Neural cell (in vitro differentiated cells): ENCODE data around the gene SLC2A1. TPM values are rescaled to one million over a fixed set of nuclear protein-coding genes. Genes with fewer than 3 reads are reported as not detected.

Experiments
- H2AFZ ChIP-seq: fragments of 200-600, 300-800 bp; sonication (generic), shearing (Covaris generic); 2 replicates; pipeline ENCODE4 v1.6.0; 2014; ENCODE audit warnings: low read depth, mild to moderate bottlenecking, antibody characterized with exemption, low read length, moderate library complexity
- H3F3A ChIP-seq: fragments of 200-600 bp; shearing (Covaris generic); 2 replicates; pipeline ENCODE4 v1.6.1; 2016; ENCODE audit warnings: mild to moderate bottlenecking, moderate library complexity, mixed read lengths, antibody characterized with exemption, low read length; ENCODE audit not compliant: insufficient read depth, poor library complexity, severe bottlenecking
- H3K27ac ChIP-seq: fragments of 200-600, 300-800 bp; sonication (generic), shearing (Covaris generic); 2 replicates; pipeline ENCODE4 v1.5.1; 2014; ENCODE audit warnings: mild to moderate bottlenecking, low read length, moderate library complexity
- H3K27me3 ChIP-seq: fragments of 300-800, 200-600 bp; sonication (generic), shearing (Covaris generic); 2 replicates; pipeline ENCODE4 v1.6.0; 2014; ENCODE audit warnings: mild to moderate bottlenecking, low read depth, low read length, moderate library complexity; ENCODE audit not compliant: insufficient read depth
- H3K36me3 ChIP-seq: fragments of 300-800, 200-600 bp; sonication (generic), shearing (Covaris generic); 2 replicates; pipeline ENCODE4 v1.5.1; 2014; ENCODE audit warnings: mild to moderate bottlenecking, antibody characterized with exemption, low read length, moderate library complexity; ENCODE audit not compliant: insufficient read depth
- H3K4me2 ChIP-seq: fragments of 300-800, 200-600 bp; sonication (generic), shearing (Covaris generic); 2 replicates; pipeline ENCODE4 v1.6.0; 2014; ENCODE audit warnings: mild to moderate bottlenecking, low read length
- H3K4me3 ChIP-seq: fragments of 300-800, 200-600 bp; sonication (generic), shearing (Covaris generic); 2 replicates; pipeline ENCODE4 v1.5.1; 2014; ENCODE audit warnings: mild to moderate bottlenecking, low read length, moderate library complexity
- H3K79me2 ChIP-seq: fragments of 200-600 bp; shearing (Covaris generic); replicated peaks from 2 replicates; pipeline ENCODE4 v1.6.0; 2014; ENCODE audit warnings: mild to moderate bottlenecking, low read length, moderate library complexity; ENCODE audit not compliant: insufficient read depth
- H3K9ac ChIP-seq: fragments of 300-800, 200-600 bp; sonication (generic), shearing (Covaris generic); 2 replicates; pipeline ENCODE4 v1.6.1; 2016; ENCODE audit warnings: mild to moderate bottlenecking, low read length, mixed read lengths
- H3K9me2 ChIP-seq: fragments of 200-600 bp; shearing (Covaris generic); 2 replicates; pipeline ENCODE4 v1.6.1; 2016; ENCODE audit warnings: mild to moderate bottlenecking, low read length, mixed read lengths; ENCODE audit not compliant: insufficient read depth
- H3K9me3 ChIP-seq: fragments of 200-600, 300-800 bp; sonication (generic), shearing (Covaris generic); 2 replicates; pipeline ENCODE4 v1.6.1; 2016; ENCODE audit warnings: mild to moderate bottlenecking, mixed run types, low read length, moderate library complexity, mixed read lengths
- H4K20me1 ChIP-seq: fragments of 200-600 bp; shearing (Covaris generic); 2 replicates; pipeline ENCODE4 v1.6.1; 2016; ENCODE audit warnings: mild to moderate bottlenecking, mixed run types; ENCODE audit not compliant: insufficient read depth
- EP300 ChIP-seq: fragments of 450-650 bp; conservative IDR thresholded peaks from 2 replicates; pipeline ENCODE4 v1.6.1; 2014; ENCODE audit warnings: antibody characterized with exemption, mild to moderate bottlenecking, moderate library complexity; ENCODE audit not compliant: poor library complexity, severe bottlenecking
- EZH2 ChIP-seq: fragments of 200-600, 300-800 bp; shearing (Covaris generic), sonication (generic); IDR thresholded peaks from 2 replicates; pipeline ENCODE4 v1.6.1; 2014; ENCODE audit warnings: antibody characterized with exemption, low read length, borderline replicate concordance, mild to moderate bottlenecking; ENCODE audit not compliant: insufficient read depth, poor library complexity, severe bottlenecking
- MXI1 ChIP-seq: fragments of 450-650 bp; conservative IDR thresholded peaks from 2 replicates; pipeline ENCODE4 v1.6.1; 2014; ENCODE audit warnings: antibody characterized with exemption, mild to moderate bottlenecking; ENCODE audit not compliant: poor library complexity, severe bottlenecking
- POLR2AphosphoS5 ChIP-seq: IDR thresholded peaks from 2 replicates; pipeline ENCODE4 v1.6.1; 2012
- RAD21 ChIP-seq: fragments of 450-650 bp; conservative IDR thresholded peaks from 2 replicates; pipeline ENCODE4 v1.6.1; 2014; ENCODE audit warnings: antibody characterized with exemption, mild to moderate bottlenecking, moderate library complexity
- SMC3 ChIP-seq: fragments of 450-650 bp; conservative IDR thresholded peaks from 2 replicates; pipeline ENCODE4 v1.6.1; 2014; ENCODE audit warnings: antibody characterized with exemption, mild to moderate bottlenecking, moderate library complexity; ENCODE audit not compliant: poor library complexity
- TAF1 ChIP-seq: IDR thresholded peaks from 2 replicates; pipeline ENCODE4 v1.6.1; 2012; ENCODE audit warnings: low read depth
- polyA plus RNA-seq: library from polyadenylated mRNA; depleted of rRNA; stranded (reverse); fragments of >200 nt; gene quantifications from 2 replicates; pipeline ENCODE4 v1.2.3, GENCODE V29; 2014
- TF ChIP-seq, protein P1 (sequence below): fragments of 450-650 bp; IDR thresholded peaks from 2 replicates; pipeline ENCODE4 v1.5.1; 2014; ENCODE audit warnings: antibody characterized with exemption, mild to moderate bottlenecking, moderate library complexity; ENCODE audit not compliant: poor library complexity, severe bottlenecking
- TF ChIP-seq, protein P2 (sequence below): IDR thresholded peaks from 2 replicates; pipeline ENCODE4 v1.6.1; 2012; ENCODE audit warnings: borderline replicate concordance

SLC2A1 gene
- polyA plus RNA-seq, 1 donor from 2014 or later: 39.4 TPM

DNA sequence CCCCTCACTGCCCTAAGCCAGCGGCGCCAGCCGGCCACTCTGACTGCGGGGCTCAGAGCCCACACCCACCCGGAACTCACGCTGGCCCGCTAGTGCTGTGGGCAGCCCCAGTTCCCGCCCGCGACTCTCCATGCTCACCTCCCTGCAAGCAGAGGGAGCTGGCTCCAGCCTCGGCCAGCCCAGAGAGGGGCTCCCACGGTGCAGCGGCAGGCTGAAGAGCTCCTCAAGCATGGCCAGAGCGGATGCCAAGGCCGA, 41.5 kb downstream of the SLC2A1 start:
- Histone ChIP-seq H3K36me3 (no peaks in the 10 kb centered on the region), H3K4me2 (no peak overlapping the region), H3K27me3 (no peaks in the 10 kb centered on the region), H3F3A (no peaks in the 10 kb centered on the region), H3K27ac (no peak overlapping the region), H3K9me3 (peaks cover 4% of the 10 kb centered on the region), H3K79me2 (no peaks in the 10 kb centered on the region), H3K9ac (no peak overlapping the region), H2AFZ (no peak overlapping the region), H3K4me3 (no peak overlapping the region), H3K9me2 (no peaks in the 10 kb centered on the region), H4K20me1 (no peaks in the 10 kb centered on the region)
- no peak for TF ChIP-seq RAD21
- TF ChIP-seq POLR2AphosphoS5: no peak
- TF ChIP-seq, protein P1, sequence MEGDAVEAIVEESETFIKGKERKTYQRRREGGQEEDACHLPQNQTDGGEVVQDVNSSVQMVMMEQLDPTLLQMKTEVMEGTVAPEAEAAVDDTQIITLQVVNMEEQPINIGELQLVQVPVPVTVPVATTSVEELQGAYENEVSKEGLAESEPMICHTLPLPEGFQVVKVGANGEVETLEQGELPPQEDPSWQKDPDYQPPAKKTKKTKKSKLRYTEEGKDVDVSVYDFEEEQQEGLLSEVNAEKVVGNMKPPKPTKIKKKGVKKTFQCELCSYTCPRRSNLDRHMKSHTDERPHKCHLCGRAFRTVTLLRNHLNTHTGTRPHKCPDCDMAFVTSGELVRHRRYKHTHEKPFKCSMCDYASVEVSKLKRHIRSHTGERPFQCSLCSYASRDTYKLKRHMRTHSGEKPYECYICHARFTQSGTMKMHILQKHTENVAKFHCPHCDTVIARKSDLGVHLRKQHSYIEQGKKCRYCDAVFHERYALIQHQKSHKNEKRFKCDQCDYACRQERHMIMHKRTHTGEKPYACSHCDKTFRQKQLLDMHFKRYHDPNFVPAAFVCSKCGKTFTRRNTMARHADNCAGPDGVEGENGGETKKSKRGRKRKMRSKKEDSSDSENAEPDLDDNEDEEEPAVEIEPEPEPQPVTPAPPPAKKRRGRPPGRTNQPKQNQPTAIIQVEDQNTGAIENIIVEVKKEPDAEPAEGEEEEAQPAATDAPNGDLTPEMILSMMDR: no peak
- no peak for TF ChIP-seq EP300
- no peak for TF ChIP-seq SMC3
- TF ChIP-seq, protein P2, sequence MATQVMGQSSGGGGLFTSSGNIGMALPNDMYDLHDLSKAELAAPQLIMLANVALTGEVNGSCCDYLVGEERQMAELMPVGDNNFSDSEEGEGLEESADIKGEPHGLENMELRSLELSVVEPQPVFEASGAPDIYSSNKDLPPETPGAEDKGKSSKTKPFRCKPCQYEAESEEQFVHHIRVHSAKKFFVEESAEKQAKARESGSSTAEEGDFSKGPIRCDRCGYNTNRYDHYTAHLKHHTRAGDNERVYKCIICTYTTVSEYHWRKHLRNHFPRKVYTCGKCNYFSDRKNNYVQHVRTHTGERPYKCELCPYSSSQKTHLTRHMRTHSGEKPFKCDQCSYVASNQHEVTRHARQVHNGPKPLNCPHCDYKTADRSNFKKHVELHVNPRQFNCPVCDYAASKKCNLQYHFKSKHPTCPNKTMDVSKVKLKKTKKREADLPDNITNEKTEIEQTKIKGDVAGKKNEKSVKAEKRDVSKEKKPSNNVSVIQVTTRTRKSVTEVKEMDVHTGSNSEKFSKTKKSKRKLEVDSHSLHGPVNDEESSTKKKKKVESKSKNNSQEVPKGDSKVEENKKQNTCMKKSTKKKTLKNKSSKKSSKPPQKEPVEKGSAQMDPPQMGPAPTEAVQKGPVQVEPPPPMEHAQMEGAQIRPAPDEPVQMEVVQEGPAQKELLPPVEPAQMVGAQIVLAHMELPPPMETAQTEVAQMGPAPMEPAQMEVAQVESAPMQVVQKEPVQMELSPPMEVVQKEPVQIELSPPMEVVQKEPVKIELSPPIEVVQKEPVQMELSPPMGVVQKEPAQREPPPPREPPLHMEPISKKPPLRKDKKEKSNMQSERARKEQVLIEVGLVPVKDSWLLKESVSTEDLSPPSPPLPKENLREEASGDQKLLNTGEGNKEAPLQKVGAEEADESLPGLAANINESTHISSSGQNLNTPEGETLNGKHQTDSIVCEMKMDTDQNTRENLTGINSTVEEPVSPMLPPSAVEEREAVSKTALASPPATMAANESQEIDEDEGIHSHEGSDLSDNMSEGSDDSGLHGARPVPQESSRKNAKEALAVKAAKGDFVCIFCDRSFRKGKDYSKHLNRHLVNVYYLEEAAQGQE: no peak
- no peak for TF ChIP-seq MXI1
- no peak for TF ChIP-seq TAF1
- TF ChIP-seq EZH2: no peak

DNA sequence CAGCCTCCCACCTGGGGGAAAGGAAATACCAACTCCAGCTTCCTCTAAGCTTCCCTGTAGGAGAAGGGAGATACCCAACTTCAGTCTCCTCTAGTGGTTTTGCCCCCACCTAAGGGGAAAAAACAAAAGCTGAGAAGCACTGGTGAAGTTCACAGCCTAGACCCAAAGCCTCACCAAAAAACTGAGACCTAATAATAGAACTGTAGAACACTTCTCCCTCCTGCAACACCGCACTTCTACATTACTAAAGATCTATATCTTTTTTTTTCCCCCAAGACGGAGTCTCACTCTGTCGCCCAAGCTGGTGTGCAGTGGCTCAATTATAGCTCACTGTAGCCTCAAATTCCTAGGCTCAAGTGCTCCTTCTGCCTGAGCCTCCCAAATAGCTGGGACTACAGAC, 43.2 kb downstream of the SLC2A1 start:
- H3K79me2 ChIP-seq: no peaks in the 10 kb centered on the region
- no peak overlapping the region for H3K4me3 ChIP-seq
- H3K27ac ChIP-seq: no peak overlapping the region
- H3K27me3 ChIP-seq: no peaks in the 10 kb centered on the region
- no peaks in the 10 kb centered on the region for H3F3A ChIP-seq
- no peak for TF ChIP-seq RAD21
- TF ChIP-seq TAF1: no peak
- no peak for TF ChIP-seq POLR2AphosphoS5
- TF ChIP-seq, protein P2: no peak
- no peak for TF ChIP-seq EP300
- TF ChIP-seq, protein P1: no peak
- no peak for TF ChIP-seq EZH2
- no peak for TF ChIP-seq SMC3
- no peak for TF ChIP-seq MXI1
- H2AFZ ChIP-seq: no peak overlapping the region
- peaks cover 4% of the 10 kb centered on the region for H3K9me3 ChIP-seq
- no peaks in the 10 kb centered on the region for H3K9me2 ChIP-seq
- no peaks in the 10 kb centered on the region for H3K36me3 ChIP-seq
- no peak overlapping the region for H3K9ac ChIP-seq
- H4K20me1 ChIP-seq: no peaks in the 10 kb centered on the region
- H3K4me2 ChIP-seq: no peak overlapping the region
